NB4 (cell line): ENCODE data around the gene C1orf87.

Source experiments
- DNase-seq: peaks from one replicate; pipeline ENCODE4 v3.0.0; 2010; ENCODE audit warnings: low read depth
- H3K4me3 ChIP-seq: one replicate; pipeline ENCODE4 v1.5.1; 2011; ENCODE audit warnings: mild to moderate bottlenecking, low read depth, low read length, moderate library complexity
- MAX ChIP-seq: IDR thresholded peaks from 2 replicates; pipeline ENCODE4 v1.6.1; 2011; ENCODE audit warnings: low read depth, low read length
- MYC ChIP-seq: IDR thresholded peaks from 2 replicates; pipeline ENCODE4 v1.6.1; 2011; ENCODE audit warnings: low read depth, low read length
- POLR2A ChIP-seq: IDR thresholded peaks from 2 replicates; pipeline ENCODE4 v1.6.1; 2011; ENCODE audit warnings: mild to moderate bottlenecking; ENCODE audit not compliant: insufficient read length; ENCODE audit errors: extremely low read depth
- TF ChIP-seq, protein P1 (sequence below): IDR thresholded peaks from one replicate; pipeline ENCODE4 v1.5.1; 2012; ENCODE audit warnings: low read depth, low read length

C1orf87 gene

DNA sequence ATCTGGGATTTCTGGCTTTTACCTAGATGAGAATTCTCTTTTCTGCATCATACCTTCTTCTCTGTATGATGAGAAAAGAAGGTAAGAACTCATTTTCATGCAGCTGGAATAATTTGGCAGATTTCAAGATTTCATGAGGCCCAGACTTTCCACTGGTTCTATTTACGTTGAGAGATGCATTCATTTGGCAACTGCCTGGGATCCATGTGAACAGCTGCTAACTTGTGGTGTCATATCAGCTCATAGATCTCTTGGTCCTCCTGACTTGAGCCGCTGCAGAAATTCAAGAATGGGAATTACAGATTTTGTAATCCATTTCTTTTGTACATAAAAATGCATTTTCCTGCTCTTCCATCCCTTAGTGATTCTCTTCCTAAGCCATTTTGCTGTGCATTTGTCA is 17.1 kb upstream of the C1orf87 start:
- TF ChIP-seq MAX (no peak), MYC (no peak), POLR2A (no peak)
- TF ChIP-seq, protein P1, sequence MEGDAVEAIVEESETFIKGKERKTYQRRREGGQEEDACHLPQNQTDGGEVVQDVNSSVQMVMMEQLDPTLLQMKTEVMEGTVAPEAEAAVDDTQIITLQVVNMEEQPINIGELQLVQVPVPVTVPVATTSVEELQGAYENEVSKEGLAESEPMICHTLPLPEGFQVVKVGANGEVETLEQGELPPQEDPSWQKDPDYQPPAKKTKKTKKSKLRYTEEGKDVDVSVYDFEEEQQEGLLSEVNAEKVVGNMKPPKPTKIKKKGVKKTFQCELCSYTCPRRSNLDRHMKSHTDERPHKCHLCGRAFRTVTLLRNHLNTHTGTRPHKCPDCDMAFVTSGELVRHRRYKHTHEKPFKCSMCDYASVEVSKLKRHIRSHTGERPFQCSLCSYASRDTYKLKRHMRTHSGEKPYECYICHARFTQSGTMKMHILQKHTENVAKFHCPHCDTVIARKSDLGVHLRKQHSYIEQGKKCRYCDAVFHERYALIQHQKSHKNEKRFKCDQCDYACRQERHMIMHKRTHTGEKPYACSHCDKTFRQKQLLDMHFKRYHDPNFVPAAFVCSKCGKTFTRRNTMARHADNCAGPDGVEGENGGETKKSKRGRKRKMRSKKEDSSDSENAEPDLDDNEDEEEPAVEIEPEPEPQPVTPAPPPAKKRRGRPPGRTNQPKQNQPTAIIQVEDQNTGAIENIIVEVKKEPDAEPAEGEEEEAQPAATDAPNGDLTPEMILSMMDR = no peak
- DNase-seq = no peak
- H3K4me3 ChIP-seq = no peak overlapping the region

DNA sequence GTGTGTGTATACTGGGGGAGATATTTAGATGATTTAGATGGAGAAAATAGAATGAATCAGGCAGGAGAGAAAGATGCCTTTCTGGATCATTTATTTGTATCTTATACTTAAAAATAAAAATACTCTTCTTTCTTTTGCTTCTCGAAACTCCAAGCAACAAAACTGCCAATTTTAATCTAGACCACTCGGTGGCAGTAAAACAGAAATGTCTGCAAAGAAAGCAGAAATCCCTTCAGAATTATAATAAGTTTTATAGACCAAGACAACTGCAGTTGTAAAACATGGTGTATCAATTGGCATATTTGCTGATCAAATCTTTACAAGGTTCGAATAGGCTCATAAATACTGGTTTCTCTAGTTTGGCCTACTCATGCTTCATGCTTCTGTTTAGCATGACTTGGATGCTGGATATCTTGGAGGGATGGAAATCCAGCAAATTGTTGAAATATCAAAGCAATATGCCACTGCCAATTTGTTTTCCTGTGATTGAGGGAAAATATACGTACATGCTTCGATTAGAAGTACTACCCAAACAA is 15.1 kb upstream of the C1orf87 start:
- TF ChIP-seq MAX (no peak), POLR2A (no peak), MYC (no peak)
- TF ChIP-seq, protein P1 = no peak
- DNase-seq = no peak
- H3K4me3 ChIP-seq = no peak overlapping the region

GRCh38 chr1:60087681-60088080 is 14.1 kb upstream of the C1orf87 start:
- no peak for DNase-seq
- TF ChIP-seq POLR2A = no peak
- no peak for TF ChIP-seq MYC
- TF ChIP-seq, protein P1 = no peak
- no peak for TF ChIP-seq MAX
- H3K4me3 ChIP-seq = no peak overlapping the region

- TF ChIP-seq MAX (no peak), MYC (no peak)
- no peak for DNase-seq
- H3K4me3 ChIP-seq = no peak overlapping the region
These were observed 4.6 kb upstream of the C1orf87 start for GRCh38 chr1:60078182-60078581.

- no peak for TF ChIP-seq MAX
- TF ChIP-seq MYC = no peak
- TF ChIP-seq POLR2A = no peak
- TF ChIP-seq, protein P1 = no peak
- H3K4me3 ChIP-seq = no peak overlapping the region
- no peak for DNase-seq
These were observed 2.3 kb downstream of the C1orf87 start for GRCh38 chr1:60071296-60071695.

DNA sequence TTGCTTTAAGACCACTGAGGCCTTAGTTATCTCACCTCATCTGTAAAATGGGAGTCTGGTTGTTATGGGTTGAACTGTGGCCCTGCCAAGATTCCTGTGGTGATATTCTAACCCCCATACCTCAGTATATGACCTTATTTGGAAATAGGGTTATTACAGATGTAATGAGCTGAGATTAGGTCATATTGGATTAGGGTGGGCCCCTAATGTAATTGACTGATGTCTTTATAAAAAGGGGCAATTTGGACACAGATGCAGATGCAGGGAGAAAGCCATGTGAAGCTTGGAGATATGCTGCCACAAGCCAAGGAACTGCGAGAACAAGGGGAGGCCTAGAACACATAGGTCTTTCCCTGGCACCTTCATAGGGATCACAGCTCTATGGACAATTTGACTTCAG is 3.9 kb downstream of the C1orf87 start:
- TF ChIP-seq MAX (no peak), POLR2A (no peak), MYC (no peak)
- TF ChIP-seq, protein P1 = no peak

More for the DNA sequence above, 3.9 kb downstream of the C1orf87 start:
- H3K4me3 ChIP-seq = no peak overlapping the region
- no peak for DNase-seq
